ENCODE data around the gene CDON. TPM values are rescaled to one million over a fixed set of nuclear protein-coding genes. Genes with fewer than 3 reads are reported as not detected.

CDON gene
- total and polyA plus RNA-seq, 9 of the 15 experiments (the other 6 are each of a cell fraction or from before 2014, with no cell fraction given) = 0.08 to 0.64 (median 0.40) TPM

GRCh38 chr11:126086248-126086647, 23.6 kb upstream of the CDON start:
- H3K36me3 ChIP-seq (ENCODE audit: control insufficient read depth, insufficient read depth, low read length) = no peaks in the 10 kb centered on the region
- no peak overlapping the region for H3K27ac ChIP-seq (ENCODE audit: extremely low read depth, low read depth, low read length)
- no peak overlapping the region for H2AFZ ChIP-seq (ENCODE audit: low read depth, low read length)
- FAIRE-seq = no peak
- no peak overlapping the region for H3K4me3 ChIP-seq
- in situ Hi-C loops (cut with MboI) (no loop called here), intact Hi-C loops (cut with micrococcal nuclease) (no loop called here)
- DNase-seq (ENCODE audit: extremely low read depth in 1 of 4, low spot score in 3 of 4) = no peak
- peaks cover 0 to 2% of the 10 kb centered on the region in 2 experiments; a peak in 2 of 5 replicates for H3K4me1 ChIP-seq (replicated peaks in 1 of 2; ENCODE audit: control insufficient read depth in 2 of 2, insufficient read depth in 2 of 2, low read length in 2 of 2)
- TF ChIP-seq GATAD2A (IDR thresholded peaks at IDR 0.05) (no peak), ZNF766 (CRISPR knock-in tag; conservative IDR thresholded peaks at IDR 0.05) (no peak), PHB (CRISPR knock-in tag; IDR thresholded peaks at IDR 0.05) (no peak), ZNF75A (CRISPR knock-in tag; IDR thresholded peaks at IDR 0.05) (no peak), PRMT5 (CRISPR knock-in tag; IDR thresholded peaks at IDR 0.05) (no peak), KLF13 (tag; IDR thresholded peaks at IDR 0.05; ENCODE audit: borderline replicate concordance, low read depth) (no peak), GTF2B (IDR thresholded peaks at IDR 0.05; ENCODE audit: extremely low read depth, insufficient read length) (no peak), SMARCE1 (IDR thresholded peaks at IDR 0.05) (no peak), BCL6 (CRISPR knock-in tag; IDR thresholded peaks at IDR 0.05) (no peak), MTA1 (IDR thresholded peaks at IDR 0.05; ENCODE audit: borderline replicate concordance) (no peak), PHTF2 (CRISPR knock-in tag; IDR thresholded peaks at IDR 0.05) (no peak), ZHX1 (conservative IDR thresholded peaks at IDR 0.05; ENCODE audit: low read length) (no peak), SMAD1 (IDR thresholded peaks at IDR 0.05; ENCODE audit: low read depth, low read length, partially characterized antibody) (no peak), ZNF609 (CRISPR knock-in tag; IDR thresholded peaks at IDR 0.05; ENCODE audit: borderline replicate concordance) (no peak), NR2C2 (CRISPR knock-in tag; IDR thresholded peaks at IDR 0.05) (no peak), NR2C2 (tag; IDR thresholded peaks at IDR 0.05) (no peak)
- ATAC-seq = no peak
- BruUV-seq (replicated peaks) = no TSS peak
- peaks cover 20 to 47% of the 10 kb centered on the region in 2 experiments for H3K27me3 ChIP-seq (ENCODE audit: control insufficient read depth in 2 of 2, insufficient read depth in 2 of 2, low read length in 2 of 2)
- H3K9me3 ChIP-seq (replicated peaks; ENCODE audit: control insufficient read depth, insufficient read depth, low read depth, low read length) = no peaks in the 10 kb centered on the region
- H4K20me1 ChIP-seq (replicated peaks; ENCODE audit: control insufficient read depth, insufficient read depth, low read length) = no peaks in the 10 kb centered on the region; the same call in 1 of the 2 replicates
- WGBS (ENCODE audit: insufficient coverage, low coverage, missing lambda C conversion rate) = 2% methylated on average over 5 of the region's 5 CpGs
- ChIA-PET CTCF (ENCODE audit: low intra/inter-chr PET ratio) (no interaction called here), POLR2A (interaction anchor here (0.9 to 1.1 kb wide), 2 partner anchors 12 to 15 kb away, joined by 3 read pairs; no protein-coding TSS in a partner anchor)
- H3K9ac ChIP-seq (ENCODE audit: insufficient read depth in 1 of 2, low read depth in 2 of 2, low read length in 2 of 2) = no peak overlapping the region
- H3K9me1 ChIP-seq (ENCODE audit: control insufficient read depth, insufficient read depth, low read length) = no peaks in the 10 kb centered on the region
- H3K4me2 ChIP-seq (ENCODE audit: insufficient read depth, low read length) = no peak overlapping the region
- H3K79me2 ChIP-seq (ENCODE audit: control insufficient read depth, insufficient read depth, low read length) = no peaks in the 10 kb centered on the region
